Neural cell (in vitro differentiated cells): ENCODE results near the gene ACKR4.

ENCODE experiments used
- CTCF ChIP-seq: fragments of 450-650 bp; IDR thresholded peaks from 2 replicates; pipeline ENCODE4 v1.5.1; 2014; ENCODE audit warnings: antibody characterized with exemption, mild to moderate bottlenecking, moderate library complexity; ENCODE audit not compliant: poor library complexity, severe bottlenecking
- EZH2 ChIP-seq: fragments of 200-600, 300-800 bp; shearing (Covaris generic), sonication (generic); IDR thresholded peaks from 2 replicates; pipeline ENCODE4 v1.6.1; 2014; ENCODE audit warnings: antibody characterized with exemption, low read length, borderline replicate concordance, mild to moderate bottlenecking; ENCODE audit not compliant: insufficient read depth, poor library complexity, severe bottlenecking
- POLR2AphosphoS5 ChIP-seq: IDR thresholded peaks from 2 replicates; pipeline ENCODE4 v1.6.1; 2012
- RAD21 ChIP-seq: fragments of 450-650 bp; conservative IDR thresholded peaks from 2 replicates; pipeline ENCODE4 v1.6.1; 2014; ENCODE audit warnings: antibody characterized with exemption, mild to moderate bottlenecking, moderate library complexity
- REST ChIP-seq: IDR thresholded peaks from 2 replicates; pipeline ENCODE4 v1.6.1; 2012; ENCODE audit warnings: borderline replicate concordance
- SMC3 ChIP-seq: fragments of 450-650 bp; conservative IDR thresholded peaks from 2 replicates; pipeline ENCODE4 v1.6.1; 2014; ENCODE audit warnings: antibody characterized with exemption, mild to moderate bottlenecking, moderate library complexity; ENCODE audit not compliant: poor library complexity
- TAF1 ChIP-seq: IDR thresholded peaks from 2 replicates; pipeline ENCODE4 v1.6.1; 2012; ENCODE audit warnings: low read depth

GRCh38 chr3:132598181-132598580 lies 1.1 kb downstream of the ACKR4 start:
- TF ChIP-seq CTCF, result no peak
- TF ChIP-seq REST, result no peak
- TF ChIP-seq POLR2AphosphoS5, result no peak
- TF ChIP-seq RAD21, result no peak
- TF ChIP-seq SMC3, result no peak
- no peak for TF ChIP-seq TAF1
- no peak for TF ChIP-seq EZH2
